ENCODE measurements around the gene FBLN7. TPM values are rescaled to one million over a fixed set of nuclear protein-coding genes. Genes with fewer than 3 reads are reported as not detected.

Gene FBLN7
- total RNA-seq, 1 experiment from 2014 or later = 0.14 TPM

DNA sequence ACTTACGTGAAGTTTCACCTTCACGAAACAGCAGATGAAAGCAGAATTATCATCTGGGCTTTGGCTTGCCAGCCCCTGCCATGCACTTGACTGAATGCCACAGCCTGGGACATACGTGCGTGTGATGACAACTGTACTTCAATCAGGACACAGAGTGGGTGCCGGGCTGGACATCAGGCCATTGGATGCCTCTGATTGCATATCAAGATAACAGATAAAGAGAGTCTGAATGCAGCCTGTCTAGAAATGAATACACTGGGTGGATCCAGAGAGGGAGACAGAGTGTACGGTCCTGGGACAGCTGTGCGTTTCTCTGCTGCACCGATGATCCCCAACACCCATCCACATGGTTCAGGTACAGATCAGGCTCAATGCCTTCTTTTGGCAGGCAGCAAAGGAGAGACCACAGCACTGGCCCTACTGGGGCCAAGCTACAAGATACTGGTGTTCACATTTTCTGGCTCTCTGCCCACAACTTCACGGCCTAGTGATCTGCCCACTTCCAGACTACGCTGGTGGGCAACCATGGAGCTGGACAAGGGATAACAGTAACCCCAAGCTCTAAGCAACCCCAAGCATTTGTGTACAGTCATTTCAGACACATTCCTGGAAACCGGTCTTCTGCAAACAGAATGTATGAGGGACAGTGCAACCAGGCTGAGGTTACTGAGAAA lies 35.6 kb downstream of the FBLN7 start:
- no TSS peak for BruUV-seq (replicated peaks)
- no peak for TF ChIP-seq CTCF (IDR thresholded peaks at IDR 0.05; ENCODE audit: unreplicated experiment)
- H3K9me3 Mint-ChIP-seq (ENCODE audit: unreplicated experiment) = no peaks in the 10 kb centered on the region
- no peaks in the 10 kb centered on the region for H3K27me3 Mint-ChIP-seq (ENCODE audit: insufficient read depth, unreplicated experiment)
- POLR2A ChIA-PET = no interaction called here
- H3K36me3 Mint-ChIP-seq (ENCODE audit: insufficient read depth, unreplicated experiment) = no peaks in the 10 kb centered on the region
- no peak overlapping the region for H3K27ac Mint-ChIP-seq (ENCODE audit: low read depth, unreplicated experiment)
- CTCF ChIA-PET = interaction anchor here (0.6 kb wide), 1 partner anchor 81 kb away, joined by 4 read pairs; no protein-coding TSS in a partner anchor
- H3K4me1 Mint-ChIP-seq (ENCODE audit: insufficient read depth, unreplicated experiment) = no peaks in the 10 kb centered on the region
- intact Hi-C loops (cut with micrococcal nuclease) = no loop called here
- H3K4me3 Mint-ChIP-seq (ENCODE audit: unreplicated experiment) = no peak overlapping the region
- no peak for DNase-seq (ENCODE audit: unreplicated experiment)

- ChIA-PET POLR2A (no interaction called here), CTCF (no interaction called here)
- Mint-ChIP-seq H3K9me3 (ENCODE audit: unreplicated experiment) (no peaks in the 10 kb centered on the region), H3K27me3 (ENCODE audit: insufficient read depth, unreplicated experiment) (no peaks in the 10 kb centered on the region), H3K36me3 (ENCODE audit: insufficient read depth, unreplicated experiment) (no peaks in the 10 kb centered on the region), H3K4me3 (ENCODE audit: unreplicated experiment) (no peak overlapping the region), H3K27ac (ENCODE audit: low read depth, unreplicated experiment) (no peak overlapping the region), H3K4me1 (ENCODE audit: insufficient read depth, unreplicated experiment) (no peaks in the 10 kb centered on the region)
- no peak for DNase-seq (ENCODE audit: unreplicated experiment)
- BruUV-seq (replicated peaks) = no TSS peak
- intact Hi-C loops (cut with micrococcal nuclease) = no loop called here
- no peak for TF ChIP-seq CTCF (IDR thresholded peaks at IDR 0.05; ENCODE audit: unreplicated experiment)
Observed at GRCh38 chr2:112174383-112174782, 36.2 kb downstream of the FBLN7 start.

DNA sequence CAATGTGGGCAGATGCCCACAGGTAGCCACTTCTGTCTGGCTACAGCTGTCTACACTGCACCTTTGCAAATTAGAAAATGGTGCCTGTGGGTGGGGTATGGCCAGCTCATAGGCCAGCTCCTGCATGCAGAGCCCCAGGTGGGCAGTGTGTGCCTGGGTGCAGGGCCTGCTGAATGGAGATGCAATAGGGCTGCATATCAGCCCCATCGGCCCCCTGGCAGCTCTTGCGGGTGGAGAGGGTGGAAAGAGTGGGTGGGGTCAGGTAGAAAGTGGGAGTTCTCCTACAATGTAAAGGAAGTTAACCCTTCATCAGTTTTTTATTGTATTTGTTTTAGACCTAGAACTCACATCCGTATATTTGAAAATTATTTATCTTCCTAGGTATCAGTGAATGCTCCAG lies 37.1 kb downstream of the FBLN7 start:
- Mint-ChIP-seq H3K9me3 (ENCODE audit: unreplicated experiment) (no peaks in the 10 kb centered on the region), H3K27me3 (ENCODE audit: insufficient read depth, unreplicated experiment) (no peaks in the 10 kb centered on the region), H3K4me1 (ENCODE audit: insufficient read depth, unreplicated experiment) (no peaks in the 10 kb centered on the region), H3K27ac (ENCODE audit: low read depth, unreplicated experiment) (no peak overlapping the region), H3K36me3 (ENCODE audit: insufficient read depth, unreplicated experiment) (no peaks in the 10 kb centered on the region), H3K4me3 (ENCODE audit: unreplicated experiment) (no peak overlapping the region)
- ChIA-PET CTCF (no interaction called here), POLR2A (no interaction called here)
- intact Hi-C loops (cut with micrococcal nuclease) = no loop called here
- DNase-seq (ENCODE audit: unreplicated experiment) = no peak
- no TSS peak for BruUV-seq (replicated peaks)
- TF ChIP-seq CTCF (IDR thresholded peaks at IDR 0.05; ENCODE audit: unreplicated experiment) = no peak

GRCh38 chr2:112175958-112176573 lies 37.9 kb downstream of the FBLN7 start:
- Mint-ChIP-seq H3K36me3 (ENCODE audit: insufficient read depth, unreplicated experiment) (no peaks in the 10 kb centered on the region), H3K27me3 (ENCODE audit: insufficient read depth, unreplicated experiment) (no peaks in the 10 kb centered on the region), H3K9me3 (ENCODE audit: unreplicated experiment) (no peaks in the 10 kb centered on the region), H3K27ac (ENCODE audit: low read depth, unreplicated experiment) (no peak overlapping the region), H3K4me1 (ENCODE audit: insufficient read depth, unreplicated experiment) (no peaks in the 10 kb centered on the region), H3K4me3 (ENCODE audit: unreplicated experiment) (no peak overlapping the region)
- no peak for TF ChIP-seq CTCF (IDR thresholded peaks at IDR 0.05; ENCODE audit: unreplicated experiment)
- no peak for DNase-seq (ENCODE audit: unreplicated experiment)
- BruUV-seq (replicated peaks) = no TSS peak
- POLR2A ChIA-PET = interaction anchor here (0.6 kb wide), 1 partner anchor 65 kb away, joined by 6 read pairs; no protein-coding TSS in a partner anchor
- CTCF ChIA-PET = interaction anchor here (0.9 kb wide), 1 partner anchor 54 kb away, joined by 3 read pairs; no protein-coding TSS in a partner anchor
- intact Hi-C loops (cut with micrococcal nuclease) = no loop called here

All from MCF 10A (cell line).